ENCODE measurements around the gene ZNF266. TPM values are rescaled to one million over a fixed set of nuclear protein-coding genes. Genes with fewer than 3 reads are reported as not detected.

Gene ZNF266
- polyA plus RNA-seq, 1 donor (not counting 4 experiments of a cell fraction or from before 2014, with no cell fraction given): 7.7 TPM

DNA sequence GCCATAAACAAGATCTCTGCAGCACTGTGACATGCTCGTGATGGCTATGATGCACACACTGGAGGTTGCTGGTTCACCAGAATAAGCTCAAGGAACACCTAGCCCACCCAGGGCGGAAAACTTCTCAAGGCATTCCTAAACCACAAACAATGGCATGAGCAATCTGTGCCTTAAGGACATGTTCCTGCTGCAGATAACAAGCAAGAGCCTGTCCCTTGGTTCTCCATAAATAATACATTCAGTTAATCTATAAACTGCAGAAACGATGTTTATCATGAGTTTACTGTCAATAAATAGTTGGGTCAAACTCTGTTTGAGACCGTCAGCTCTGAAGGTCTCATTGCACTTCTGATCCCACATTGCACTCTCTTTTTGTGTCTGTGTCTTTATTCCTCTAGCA lies 18.6 kb upstream of the ZNF266 start:
- no peak for FAIRE-seq

DNA sequence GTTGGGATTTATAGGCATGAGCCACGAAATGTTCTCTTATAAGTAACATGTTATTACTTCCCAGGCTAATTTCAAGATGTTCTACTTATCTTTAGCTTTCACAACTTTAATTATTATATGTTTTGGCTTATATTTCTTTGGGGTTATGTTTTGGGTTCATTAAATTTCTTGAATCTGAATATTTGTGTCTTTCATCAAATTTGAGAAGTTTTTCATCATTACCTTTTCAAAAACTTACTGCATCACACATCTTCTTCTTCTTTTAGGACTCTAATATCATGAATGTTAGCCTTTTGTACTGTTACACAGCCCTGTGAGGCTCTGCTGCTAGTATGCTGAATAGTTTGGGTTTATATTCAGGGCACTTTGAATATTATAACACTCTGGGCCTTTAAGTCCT lies 9.7 kb upstream of the ZNF266 start:
- Histone ChIP-seq H3K27me3 (ENCODE audit: control insufficient read depth, extremely low read depth, insufficient read depth, low read length) (no peaks in the 10 kb centered on the region), H3K4me3 (ENCODE audit: control insufficient read depth in 2 of 3, extremely low read depth in 1 of 3, insufficient read depth in 2 of 3, low read depth in 1 of 3, low read length in 3 of 3) (no peak overlapping the region), H3K79me2 (ENCODE audit: control insufficient read depth, insufficient read depth, low read length) (no peaks in the 10 kb centered on the region), H3K27ac (ENCODE audit: control insufficient read depth, insufficient read depth, low read length) (no peak overlapping the region), H3K9ac (ENCODE audit: control insufficient read depth, extremely low read depth, insufficient read depth, low read length) (no peak overlapping the region), H3K9me3 (ENCODE audit: control insufficient read depth, low read depth, low read length) (peaks cover 4% of the 10 kb centered on the region), H3K9me1 (ENCODE audit: control insufficient read depth, extremely low read depth, insufficient read depth, low read length) (no peaks in the 10 kb centered on the region), H3K4me2 (ENCODE audit: control insufficient read depth, extremely low read depth, insufficient read depth, low read depth, low read length) (no peak overlapping the region), H3K4me1 (ENCODE audit: control insufficient read depth, extremely low read depth, insufficient read depth, low read length) (no peaks in the 10 kb centered on the region), H3K36me3 (ENCODE audit: control insufficient read depth in 2 of 2, extremely low read depth in 1 of 2, insufficient read depth in 2 of 2, low read length in 2 of 2) (no peaks in the 10 kb centered on the region), H2AFZ (ENCODE audit: control insufficient read depth, low read length) (no peak overlapping the region), H4K20me1 (ENCODE audit: control insufficient read depth, extremely low read depth, insufficient read depth, low read length) (no peaks in the 10 kb centered on the region)
- no peak for TF ChIP-seq EZH2 (IDR thresholded peaks at IDR 0.05; ENCODE audit: low read length)
- TF ChIP-seq, protein P1, sequence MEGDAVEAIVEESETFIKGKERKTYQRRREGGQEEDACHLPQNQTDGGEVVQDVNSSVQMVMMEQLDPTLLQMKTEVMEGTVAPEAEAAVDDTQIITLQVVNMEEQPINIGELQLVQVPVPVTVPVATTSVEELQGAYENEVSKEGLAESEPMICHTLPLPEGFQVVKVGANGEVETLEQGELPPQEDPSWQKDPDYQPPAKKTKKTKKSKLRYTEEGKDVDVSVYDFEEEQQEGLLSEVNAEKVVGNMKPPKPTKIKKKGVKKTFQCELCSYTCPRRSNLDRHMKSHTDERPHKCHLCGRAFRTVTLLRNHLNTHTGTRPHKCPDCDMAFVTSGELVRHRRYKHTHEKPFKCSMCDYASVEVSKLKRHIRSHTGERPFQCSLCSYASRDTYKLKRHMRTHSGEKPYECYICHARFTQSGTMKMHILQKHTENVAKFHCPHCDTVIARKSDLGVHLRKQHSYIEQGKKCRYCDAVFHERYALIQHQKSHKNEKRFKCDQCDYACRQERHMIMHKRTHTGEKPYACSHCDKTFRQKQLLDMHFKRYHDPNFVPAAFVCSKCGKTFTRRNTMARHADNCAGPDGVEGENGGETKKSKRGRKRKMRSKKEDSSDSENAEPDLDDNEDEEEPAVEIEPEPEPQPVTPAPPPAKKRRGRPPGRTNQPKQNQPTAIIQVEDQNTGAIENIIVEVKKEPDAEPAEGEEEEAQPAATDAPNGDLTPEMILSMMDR (optimal IDR thresholded peaks at IDR 0.05 in 1 of 3, IDR thresholded peaks at IDR 0.05 in 1 of 3, conservative IDR thresholded peaks at IDR 0.05 in 1 of 3; ENCODE audit: extremely low read depth in 1 of 3, insufficient read depth in 2 of 3, low read length in 3 of 3): no peak
- DNase-seq (ENCODE audit: low read depth, low spot score) (no peak), FAIRE-seq (no peak)
- dilution Hi-C loops (cut with MboI; ENCODE audit: extremely low pct_ligation_motif_present, low sequenced_read_pairs): no loop called here

More for the DNA sequence above, 18.6 kb upstream of the ZNF266 start:
- Histone ChIP-seq H3K9ac (ENCODE audit: control insufficient read depth, extremely low read depth, insufficient read depth, low read length) (no peak overlapping the region), H3K4me1 (ENCODE audit: control insufficient read depth, extremely low read depth, insufficient read depth, low read length) (no peaks in the 10 kb centered on the region), H3K27ac (ENCODE audit: control insufficient read depth, insufficient read depth, low read length) (no peak overlapping the region), H3K36me3 (ENCODE audit: control insufficient read depth in 2 of 2, extremely low read depth in 1 of 2, insufficient read depth in 2 of 2, low read length in 2 of 2) (no peaks in the 10 kb centered on the region), H4K20me1 (ENCODE audit: control insufficient read depth, extremely low read depth, insufficient read depth, low read length) (no peaks in the 10 kb centered on the region), H2AFZ (ENCODE audit: control insufficient read depth, low read length) (no peak overlapping the region), H3K9me1 (ENCODE audit: control insufficient read depth, extremely low read depth, insufficient read depth, low read length) (no peaks in the 10 kb centered on the region), H3K4me3 (ENCODE audit: control insufficient read depth in 2 of 3, extremely low read depth in 1 of 3, insufficient read depth in 2 of 3, low read depth in 1 of 3, low read length in 3 of 3) (no peak overlapping the region), H3K4me2 (ENCODE audit: control insufficient read depth, extremely low read depth, insufficient read depth, low read depth, low read length) (no peak overlapping the region), H3K27me3 (ENCODE audit: control insufficient read depth, extremely low read depth, insufficient read depth, low read length) (no peaks in the 10 kb centered on the region), H3K79me2 (ENCODE audit: control insufficient read depth, insufficient read depth, low read length) (no peaks in the 10 kb centered on the region), H3K9me3 (ENCODE audit: control insufficient read depth, low read depth, low read length) (peaks cover 2% of the 10 kb centered on the region)
- no peak for TF ChIP-seq EZH2 (IDR thresholded peaks at IDR 0.05; ENCODE audit: low read length)
- TF ChIP-seq, protein P1 (optimal IDR thresholded peaks at IDR 0.05 in 1 of 3, IDR thresholded peaks at IDR 0.05 in 1 of 3, conservative IDR thresholded peaks at IDR 0.05 in 1 of 3; ENCODE audit: extremely low read depth in 1 of 3, insufficient read depth in 2 of 3, low read length in 3 of 3): no peak
- DNase-seq (ENCODE audit: low read depth, low spot score): no peak
- dilution Hi-C loops (cut with MboI; ENCODE audit: extremely low pct_ligation_motif_present, low sequenced_read_pairs): no loop called here
